SK-N-SH (cell line): ENCODE measurements around the gene LMAN2.

Experiments used
- CTCF ChIP-seq: fragments of 200-600 bp; sonication (generic); IDR thresholded peaks from 2 replicates; pipeline ENCODE4 v1.6.1; 2017; ENCODE audit warnings: antibody characterized with exemption, mild to moderate bottlenecking, moderate library complexity
- ELF1 ChIP-seq: IDR thresholded peaks from 2 replicates; pipeline ENCODE4 v1.4.0; 2012
- EP300 ChIP-seq, 2 experiments: IDR thresholded peaks; 2 replicates each; pipeline versions ENCODE4 v1.4.0 to v1.6.1; 2012; ENCODE audit warnings: borderline replicate concordance in 1 of 2, low read depth in 1 of 2, low read length in 1 of 2
- POLR2AphosphoS5 ChIP-seq: IDR thresholded peaks from 2 replicates; pipeline ENCODE4 v1.6.1; 2012; ENCODE audit warnings: low read depth, low read length
- RAD21 ChIP-seq: IDR thresholded peaks from 2 replicates; pipeline ENCODE4 v1.6.1; 2012; ENCODE audit warnings: mild to moderate bottlenecking, low read length
- SMC3 ChIP-seq: IDR thresholded peaks from 2 replicates; pipeline ENCODE4 v1.6.1; 2012; ENCODE audit warnings: low read depth, low read length, improper control_type of control experiment
- TAF1 ChIP-seq: IDR thresholded peaks from 2 replicates; pipeline ENCODE4 v1.6.1; 2012; ENCODE audit warnings: low read depth, mild to moderate bottlenecking, low read length, moderate library complexity, borderline replicate concordance
- TF ChIP-seq, protein P1 (sequence below): fragments of 150-350 bp; IDR thresholded peaks from 2 replicates; pipeline ENCODE4 v1.6.1; 2017; ENCODE audit warnings: antibody characterized with exemption, low read length, low read depth, borderline replicate concordance

DNA sequence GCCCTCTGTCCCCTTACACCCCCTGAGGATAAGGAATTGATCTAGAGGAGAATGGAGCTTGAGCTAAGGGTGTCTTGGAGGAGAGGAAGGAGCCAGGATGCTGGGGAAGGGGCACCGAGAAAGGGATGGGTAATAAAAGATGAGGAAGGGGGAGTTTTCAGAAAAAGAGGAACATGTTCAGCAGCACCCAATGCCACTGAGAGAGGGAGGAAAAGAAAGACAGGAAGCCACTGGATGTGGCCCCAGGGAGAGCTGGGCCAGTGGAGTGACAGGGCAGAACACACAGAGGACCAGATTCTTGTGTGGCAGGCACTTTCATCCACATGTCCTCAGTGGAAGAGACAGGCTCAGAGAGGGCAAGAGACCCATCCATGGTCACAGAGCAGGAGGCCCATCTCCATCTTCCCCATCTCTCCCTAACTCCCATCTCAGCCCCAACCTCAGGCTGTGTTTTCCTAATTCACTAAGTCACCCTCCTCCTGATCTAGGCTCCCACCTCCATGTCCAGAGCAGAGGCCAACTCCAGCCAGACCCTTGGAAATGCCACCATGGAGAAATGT, 41.8 kb upstream of the LMAN2 start:
- no peak for TF ChIP-seq POLR2AphosphoS5
- TF ChIP-seq ELF1 = no peak
- no peak for TF ChIP-seq CTCF
- TF ChIP-seq TAF1 = no peak
- TF ChIP-seq, protein P1, sequence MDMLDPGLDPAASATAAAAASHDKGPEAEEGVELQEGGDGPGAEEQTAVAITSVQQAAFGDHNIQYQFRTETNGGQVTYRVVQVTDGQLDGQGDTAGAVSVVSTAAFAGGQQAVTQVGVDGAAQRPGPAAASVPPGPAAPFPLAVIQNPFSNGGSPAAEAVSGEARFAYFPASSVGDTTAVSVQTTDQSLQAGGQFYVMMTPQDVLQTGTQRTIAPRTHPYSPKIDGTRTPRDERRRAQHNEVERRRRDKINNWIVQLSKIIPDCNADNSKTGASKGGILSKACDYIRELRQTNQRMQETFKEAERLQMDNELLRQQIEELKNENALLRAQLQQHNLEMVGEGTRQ = no peak
- no peak for TF ChIP-seq RAD21
- no peak for TF ChIP-seq EP300 (IDR thresholded peaks at IDR 0.05; ENCODE audit: borderline replicate concordance in 1 of 2, low read depth in 1 of 2, low read length in 1 of 2)
- no peak for TF ChIP-seq SMC3
